Tibial artery (tissue), 4 donors: ENCODE results near the gene ATP11A.
"Not testable (repeated sequence)": the region's sequence is repeated elsewhere in the genome, so short reads cannot be mapped to it uniquely, and the experiment has no call there.

ENCODE experiments used
- DNase-seq, 2 donors: peaks; one replicate each; pipeline ENCODE4 v3.0.0-alpha.2; 2019
- H3K27ac ChIP-seq, 2 donors: fragments of 200-600 bp; sonication (generic) in 1 of 2; 1 replicate in 1 of 2; 2 replicates in 1 of 2; pipeline ENCODE4 v1.5.1; 2018 to 2019; ENCODE audit warnings: mild to moderate bottlenecking in 1 of 2
- H3K27me3 ChIP-seq, 2 donors: fragments of 200-600 bp; sonication (generic) in 1 of 2; one replicate each; pipeline versions ENCODE4 v1.5.1 to v1.6.0; 2016 to 2019
- H3K36me3 ChIP-seq, 3 donors: fragments of 200-600 bp; sonication (generic) in 2 of 3; one replicate each; pipeline ENCODE4 v1.5.1; 2016 to 2019; ENCODE audit warnings: mild to moderate bottlenecking in 2 of 3
- H3K4me1 ChIP-seq, 4 donors: fragments of 200-600 bp; sonication (generic) in 2 of 4; 1 replicate in 3 of 4; 2 replicates in 1 of 4; pipeline ENCODE4 v1.5.1; 2016 to 2019
- H3K4me3 ChIP-seq, 2 donors: fragments of 200-600 bp; sonication (generic) in 1 of 2; 1 replicate in 1 of 2; 2 replicates in 1 of 2; pipeline ENCODE4 v1.5.1; 2018 to 2019; ENCODE audit warnings: mild to moderate bottlenecking in 2 of 2
- H3K9me3 ChIP-seq, 3 donors: fragments of 200-600 bp; sonication (generic) in 1 of 3; one replicate each; pipeline ENCODE4 v1.5.1; 2016 to 2019
- CTCF ChIP-seq, 2 experiments: fragments of 200-600 bp in 1 of 2; fragments of 450-650 bp in 1 of 2; IDR thresholded peaks; one replicate each; pipeline ENCODE4 v1.5.1; 2017 to 2019; ENCODE audit warnings: antibody characterized with exemption in 2 of 2, mild to moderate bottlenecking in 1 of 2, moderate library complexity in 1 of 2
- intact Hi-C: fragments of 100-400 bp; cut with DNase I; formaldehyde crosslinking; loops from one replicate; pipeline ENCODE4 v1.15.0; 2023; ENCODE audit warnings: low total_unique reads

The ATP11A gene

GRCh38 chr13:112881656-112882554, 192.1 kb downstream of the ATP11A start:
- H3K9me3 ChIP-seq = no peaks in the 10 kb centered on the region
- H3K27me3 ChIP-seq = no peaks in the 10 kb centered on the region
- peaks cover 8 to 64% (median 41%) of the 10 kb centered on the region in 3 donors for H3K36me3 ChIP-seq
- TF ChIP-seq CTCF (IDR thresholded peaks at IDR 0.05) = no peak
- intact Hi-C loops = no loop called here
- peaks cover 0 to 10% (median 8%) of the 10 kb centered on the region in 4 donors for H3K4me1 ChIP-seq
- H3K4me3 ChIP-seq = no peak overlapping the region
- H3K27ac ChIP-seq = no peak overlapping the region
- DNase-seq = no peak

GRCh38 chr13:112882555-112883024, 192.8 kb downstream of the ATP11A start:
- no peak for DNase-seq
- TF ChIP-seq CTCF (IDR thresholded peaks at IDR 0.05) = no peak
- Histone ChIP-seq H3K4me3 (no peak overlapping the region), H3K27me3 (no peaks in the 10 kb centered on the region), H3K4me1 (peaks cover 0 to 10% (median 8%) of the 10 kb centered on the region in 4 donors), H3K9me3 (no peaks in the 10 kb centered on the region), H3K36me3 (peaks cover 8 to 57% (median 35%) of the 10 kb centered on the region in 3 donors), H3K27ac (no peak overlapping the region)
- intact Hi-C loops = no loop called here

GRCh38 chr13:112883241-112883945, 193.6 kb downstream of the ATP11A start:
- no peak for TF ChIP-seq CTCF (IDR thresholded peaks at IDR 0.05)
- H3K36me3 ChIP-seq = peaks cover 8 to 49% (median 34%) of the 10 kb centered on the region in 3 donors
- H3K4me1 ChIP-seq = peaks cover 0 to 10% (median 8%) of the 10 kb centered on the region in 4 donors
- no peak overlapping the region for H3K27ac ChIP-seq
- no peak overlapping the region for H3K4me3 ChIP-seq
- H3K9me3 ChIP-seq = no peaks in the 10 kb centered on the region
- DNase-seq = no peak
- H3K27me3 ChIP-seq = no peaks in the 10 kb centered on the region
- intact Hi-C loops = no loop called here

- H3K9me3 ChIP-seq, H3K4me1 ChIP-seq, intact Hi-C loops, H3K27me3 ChIP-seq, H3K27ac ChIP-seq, H3K4me3 ChIP-seq, DNase-seq: not testable (repeated sequence)
- peaks cover 8 to 40% (median 30%) of the 10 kb centered on the region in 3 donors for H3K36me3 ChIP-seq
Observed at GRCh38 chr13:112884700-112885099, 194.9 kb downstream of the ATP11A start.

- no peak for TF ChIP-seq CTCF (IDR thresholded peaks at IDR 0.05)
- Histone ChIP-seq H3K4me3 (no peak overlapping the region), H3K36me3 (peaks cover 8 to 34% (median 24%) of the 10 kb centered on the region in 3 donors)
Observed at GRCh38 chr13:112885242-112885781, 195.5 kb downstream of the ATP11A start.

More at GRCh38 chr13:112885242-112885781, 195.5 kb downstream of the ATP11A start:
- intact Hi-C loops = no loop called here
- H3K27ac ChIP-seq = no peak overlapping the region
- peaks cover 0 to 12% of the 10 kb centered on the region in 2 donors for H3K27me3 ChIP-seq
- DNase-seq = no peak
- no peaks in the 10 kb centered on the region for H3K9me3 ChIP-seq
- peaks cover 0 to 10% (median 8%) of the 10 kb centered on the region in 4 donors for H3K4me1 ChIP-seq
